Glomerular visceral epithelial cell (primary cell): ENCODE measurements around the gene TSPAN7.

Experiments
- DNase-seq: peaks from one replicate; pipeline ENCODE4 v3.0.0-alpha.2; 2016; ENCODE audit errors: extremely low spot score

The TSPAN7 gene

GRCh38 chrX:38649221-38649620 is 87.9 kb downstream of the TSPAN7 start:
- no peak for DNase-seq

- DNase-seq, result no peak
Measured at GRCh38 chrX:38649674-38650647, 88.6 kb downstream of the TSPAN7 start.

- no peak for DNase-seq
Measured at GRCh38 chrX:38651625-38652601, 90.6 kb downstream of the TSPAN7 start.

GRCh38 chrX:38652934-38653442 is 91.6 kb downstream of the TSPAN7 start:
- DNase-seq, result no peak

- DNase-seq, result peak; percentile 9
Measured at GRCh38 chrX:38654302-38654701, 93.0 kb downstream of the TSPAN7 start.

- no peak for DNase-seq
Measured at GRCh38 chrX:38656350-38656915, 95.1 kb downstream of the TSPAN7 start.

GRCh38 chrX:38657562-38657961 is 96.2 kb downstream of the TSPAN7 start:
- no peak for DNase-seq

GRCh38 chrX:38660395-38661102 is 99.2 kb downstream of the TSPAN7 start:
- no peak for DNase-seq

GRCh38 chrX:38661103-38661441 is 99.7 kb downstream of the TSPAN7 start:
- no peak for DNase-seq

- DNase-seq, result no peak
Measured at GRCh38 chrX:38661561-38661960, 100.2 kb downstream of the TSPAN7 start.

- DNase-seq, result no peak
Measured at GRCh38 chrX:38662640-38663039, 101.3 kb downstream of the TSPAN7 start.

GRCh38 chrX:38664285-38664684 is 102.9 kb downstream of the TSPAN7 start:
- DNase-seq, result peak; percentile 13

GRCh38 chrX:38666909-38667308 is 105.6 kb downstream of the TSPAN7 start:
- no peak for DNase-seq

- DNase-seq, result no peak
Measured at GRCh38 chrX:38668771-38669170, 107.4 kb downstream of the TSPAN7 start.

GRCh38 chrX:38669428-38669827 is 108.1 kb downstream of the TSPAN7 start:
- DNase-seq, result no peak

- no peak for DNase-seq
Measured at GRCh38 chrX:38672646-38673045, 111.3 kb downstream of the TSPAN7 start.

GRCh38 chrX:38675856-38676255 is 114.5 kb downstream of the TSPAN7 start:
- no peak for DNase-seq

GRCh38 chrX:38678183-38678582 is 116.8 kb downstream of the TSPAN7 start:
- no peak for DNase-seq

GRCh38 chrX:38678821-38679220 is 117.5 kb downstream of the TSPAN7 start:
- no peak for DNase-seq

- no peak for DNase-seq
Measured at GRCh38 chrX:38679695-38680094, 118.4 kb downstream of the TSPAN7 start.

- DNase-seq, result no peak
Measured at GRCh38 chrX:38682095-38682494, 120.8 kb downstream of the TSPAN7 start.
